Keratinocyte (primary cell): ENCODE results near the gene FOCAD. TPM values are rescaled to one million over a fixed set of nuclear protein-coding genes. Genes with fewer than 3 reads are reported as not detected.

Experiments
- DNase-seq: peaks from one replicate; pipeline ENCODE4 v3.0.0-alpha.2; 2011; ENCODE audit warnings: low read depth, missing footprints, low spot score
- FAIRE-seq: peaks from 2 replicates; lab custom pipeline; 2011; peaks lifted over from hg19 to GRCh38; lab: Jason Lieb, UNC
- H2AFZ ChIP-seq: 2 replicates; pipeline ENCODE4 v1.6.0; 2012; ENCODE audit warnings: low read length, control low read depth, inconsistent platforms; ENCODE audit not compliant: control insufficient read depth
- H3K27ac ChIP-seq: 2 replicates; pipeline ENCODE4 v1.5.1; 2011; ENCODE audit warnings: low read length; ENCODE audit not compliant: control insufficient read depth, insufficient read depth
- H3K27me3 ChIP-seq: 3 replicates; pipeline ENCODE4 v1.6.0; 2011; ENCODE audit warnings: low read length; ENCODE audit not compliant: control insufficient read depth, insufficient read depth; ENCODE audit errors: extremely low read depth
- H3K36me3 ChIP-seq, 2 experiments: 2 replicates in 1 of 2; 3 replicates in 1 of 2; pipeline ENCODE4 v1.5.1; 2011; ENCODE audit warnings: low read length in 2 of 2, mild to moderate bottlenecking in 1 of 2; ENCODE audit not compliant: control insufficient read depth in 2 of 2, insufficient read depth in 2 of 2; ENCODE audit errors: extremely low read depth in 1 of 2
- H3K4me1 ChIP-seq: 3 replicates; pipeline ENCODE4 v1.5.1; 2011; ENCODE audit warnings: low read length; ENCODE audit not compliant: control insufficient read depth, insufficient read depth; ENCODE audit errors: extremely low read depth
- H3K4me2 ChIP-seq: 3 replicates; pipeline ENCODE4 v1.6.0; 2011; ENCODE audit warnings: low read depth, low read length; ENCODE audit not compliant: control insufficient read depth, insufficient read depth; ENCODE audit errors: extremely low read depth
- H3K4me3 ChIP-seq, 3 experiments: fragments of 200-600 bp in 1 of 3; sonication (generic) in 1 of 3; 2 replicates in 2 of 3; 3 replicates in 1 of 3; pipeline ENCODE4 v1.5.1; 2011 to 2016; ENCODE audit warnings: low read length in 3 of 3, mild to moderate bottlenecking in 3 of 3, control low read depth in 2 of 3, inconsistent platforms in 1 of 3, low read depth in 1 of 3, mixed read lengths in 1 of 3, mixed run types in 1 of 3, moderate library complexity in 1 of 3; ENCODE audit not compliant: control insufficient read depth in 2 of 3, insufficient read depth in 2 of 3; ENCODE audit errors: extremely low read depth in 1 of 3
- H3K79me2 ChIP-seq: 2 replicates; pipeline ENCODE4 v1.6.0; 2012; ENCODE audit warnings: low read length; ENCODE audit not compliant: control insufficient read depth, insufficient read depth
- H3K9ac ChIP-seq: 3 replicates; pipeline ENCODE4 v1.6.0; 2011; ENCODE audit warnings: low read length; ENCODE audit not compliant: control insufficient read depth, insufficient read depth; ENCODE audit errors: extremely low read depth
- H3K9me1 ChIP-seq: 3 replicates; pipeline ENCODE4 v1.6.0; 2011; ENCODE audit warnings: low read length; ENCODE audit not compliant: control insufficient read depth, insufficient read depth; ENCODE audit errors: extremely low read depth
- H3K9me3 ChIP-seq: 2 replicates; pipeline ENCODE4 v1.5.1; 2012; ENCODE audit warnings: low read depth, low read length; ENCODE audit not compliant: control insufficient read depth
- H4K20me1 ChIP-seq: 3 replicates; pipeline ENCODE4 v1.6.0; 2011; ENCODE audit warnings: low read length; ENCODE audit not compliant: control insufficient read depth, insufficient read depth; ENCODE audit errors: extremely low read depth
- EZH2 ChIP-seq: IDR thresholded peaks from one replicate; pipeline ENCODE4 v1.6.1; 2012; ENCODE audit warnings: inconsistent platforms, mild to moderate bottlenecking, low read length, moderate library complexity
- dilution Hi-C: fragments of 300-500 bp; cut with MboI; formaldehyde crosslinking; loops from one replicate; pipeline ENCODE4 v1.7.0; 2020; ENCODE audit warnings: low sequenced_read_pairs; ENCODE audit not compliant: extremely low pct_ligation_motif_present
- polyA plus RNA-seq, 5 experiments: library from polyadenylated mRNA; depleted of rRNA in 3 of 5; stranded (reverse) in 3 of 5; stranded (forward) in 1 of 5; unstranded in 1 of 5; fragments of >200 nt; gene quantifications; 1 replicate in 1 of 5; 2 replicates in 3 of 5; 3 replicates in 1 of 5; pipeline versions ENCODE4 v1.2.1 to v1.2.3, GENCODE V29; 2011 to 2012; ENCODE audit warnings: missing spikeins in 2 of 5, low read depth in 1 of 5, low replicate concordance in 1 of 5
- TF ChIP-seq, protein P1 (sequence below), 3 experiments: IDR thresholded peaks in 1 of 3; conservative IDR thresholded peaks in 1 of 3; optimal IDR thresholded peaks in 1 of 3; 2 replicates in 2 of 3; 3 replicates in 1 of 3; pipeline versions ENCODE3 to v1.5.1; 2011; ENCODE audit warnings: low read length in 3 of 3, mild to moderate bottlenecking in 3 of 3, moderate library complexity in 2 of 3, control low read depth in 1 of 3, inconsistent platforms in 1 of 3; ENCODE audit not compliant: insufficient read depth in 2 of 3; ENCODE audit errors: extremely low read depth in 1 of 3

Gene FOCAD
- polyA plus RNA-seq, 1 donor (not counting 4 experiments of a cell fraction or from before 2014, with no cell fraction given), result 33.1 TPM

DNA sequence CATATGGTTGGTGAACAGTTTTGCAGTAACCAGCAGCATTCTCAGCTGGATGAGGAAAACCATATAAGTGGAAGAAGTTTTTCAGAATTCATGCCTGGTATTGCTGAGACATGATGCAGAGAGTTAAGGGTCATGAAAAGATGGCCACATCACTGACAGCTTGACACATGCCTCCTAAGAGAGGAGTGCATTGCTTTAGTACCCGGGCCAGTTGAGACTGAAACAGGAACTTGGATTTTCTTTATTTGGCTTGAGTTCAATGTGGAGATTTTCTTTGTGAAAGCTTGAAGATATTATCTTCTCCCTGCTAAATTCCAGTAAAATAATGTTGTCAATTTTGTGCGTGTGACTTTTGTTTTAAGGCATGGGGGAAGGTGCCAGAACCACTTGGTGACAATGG lies 311.6 kb downstream of the FOCAD start:
- no peak overlapping the region for H3K9ac ChIP-seq
- no peak for FAIRE-seq
- no peaks in the 10 kb centered on the region for H3K4me1 ChIP-seq
- no peaks in the 10 kb centered on the region for H3K9me1 ChIP-seq
- TF ChIP-seq EZH2, result no peak
- TF ChIP-seq, protein P1, sequence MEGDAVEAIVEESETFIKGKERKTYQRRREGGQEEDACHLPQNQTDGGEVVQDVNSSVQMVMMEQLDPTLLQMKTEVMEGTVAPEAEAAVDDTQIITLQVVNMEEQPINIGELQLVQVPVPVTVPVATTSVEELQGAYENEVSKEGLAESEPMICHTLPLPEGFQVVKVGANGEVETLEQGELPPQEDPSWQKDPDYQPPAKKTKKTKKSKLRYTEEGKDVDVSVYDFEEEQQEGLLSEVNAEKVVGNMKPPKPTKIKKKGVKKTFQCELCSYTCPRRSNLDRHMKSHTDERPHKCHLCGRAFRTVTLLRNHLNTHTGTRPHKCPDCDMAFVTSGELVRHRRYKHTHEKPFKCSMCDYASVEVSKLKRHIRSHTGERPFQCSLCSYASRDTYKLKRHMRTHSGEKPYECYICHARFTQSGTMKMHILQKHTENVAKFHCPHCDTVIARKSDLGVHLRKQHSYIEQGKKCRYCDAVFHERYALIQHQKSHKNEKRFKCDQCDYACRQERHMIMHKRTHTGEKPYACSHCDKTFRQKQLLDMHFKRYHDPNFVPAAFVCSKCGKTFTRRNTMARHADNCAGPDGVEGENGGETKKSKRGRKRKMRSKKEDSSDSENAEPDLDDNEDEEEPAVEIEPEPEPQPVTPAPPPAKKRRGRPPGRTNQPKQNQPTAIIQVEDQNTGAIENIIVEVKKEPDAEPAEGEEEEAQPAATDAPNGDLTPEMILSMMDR (optimal IDR thresholded peaks at IDR 0.05 in 1 of 3, IDR thresholded peaks at IDR 0.05 in 1 of 3, conservative IDR thresholded peaks at IDR 0.05 in 1 of 3; ENCODE audit: extremely low read depth in 1 of 3, insufficient read depth in 2 of 3, low read length in 3 of 3), result no peak
- H4K20me1 ChIP-seq, result no peaks in the 10 kb centered on the region
- H3K4me3 ChIP-seq, result no peak overlapping the region
- H3K79me2 ChIP-seq, result no peaks in the 10 kb centered on the region
- dilution Hi-C loops, result no loop called here
- H3K4me2 ChIP-seq, result no peak overlapping the region
- DNase-seq, result no peak
- H3K27me3 ChIP-seq, result no peaks in the 10 kb centered on the region
- H3K9me3 ChIP-seq, result no peaks in the 10 kb centered on the region
- peaks cover 0 to 6% of the 10 kb centered on the region in 2 experiments for H3K36me3 ChIP-seq
- no peak overlapping the region for H2AFZ ChIP-seq
- no peak overlapping the region for H3K27ac ChIP-seq

- Histone ChIP-seq H3K9me1 (no peaks in the 10 kb centered on the region), H3K36me3 (peaks cover 0 to 6% of the 10 kb centered on the region in 2 experiments), H3K79me2 (no peaks in the 10 kb centered on the region), H3K27ac (no peak overlapping the region), H4K20me1 (no peaks in the 10 kb centered on the region), H3K4me2 (no peak overlapping the region), H2AFZ (no peak overlapping the region), H3K4me3 (no peak overlapping the region), H3K27me3 (no peaks in the 10 kb centered on the region), H3K9me3 (no peaks in the 10 kb centered on the region), H3K4me1 (no peaks in the 10 kb centered on the region), H3K9ac (no peak overlapping the region)
- DNase-seq (no peak), FAIRE-seq (no peak)
- TF ChIP-seq EZH2, result no peak
- dilution Hi-C loops, result no loop called here
Measured at GRCh38 chr9:20996809-20997208, 312.8 kb downstream of the FOCAD start.

GRCh38 chr9:20997503-20998076 lies 313.5 kb downstream of the FOCAD start:
- no peak for FAIRE-seq
- Histone ChIP-seq H3K4me2 (no peak overlapping the region), H4K20me1 (no peaks in the 10 kb centered on the region), H3K4me1 (no peaks in the 10 kb centered on the region), H3K9me1 (no peaks in the 10 kb centered on the region), H3K27me3 (no peaks in the 10 kb centered on the region), H2AFZ (no peak overlapping the region), H3K4me3 (no peak overlapping the region), H3K36me3 (peaks cover 0 to 4% of the 10 kb centered on the region in 2 experiments), H3K79me2 (no peaks in the 10 kb centered on the region), H3K27ac (no peak overlapping the region), H3K9ac (no peak overlapping the region), H3K9me3 (no peaks in the 10 kb centered on the region)
- dilution Hi-C loops, result no loop called here
- no peak for TF ChIP-seq EZH2
- TF ChIP-seq, protein P1 (optimal IDR thresholded peaks at IDR 0.05 in 1 of 3, IDR thresholded peaks at IDR 0.05 in 1 of 3, conservative IDR thresholded peaks at IDR 0.05 in 1 of 3; ENCODE audit: extremely low read depth in 1 of 3, insufficient read depth in 2 of 3, low read length in 3 of 3), result no peak
- DNase-seq, result no peak
